Esophagus squamous epithelium (tissue), 4 donors: ENCODE data around the gene MIF4GD.

ENCODE experiments used
- POLR2A ChIP-seq, 4 donors: fragments of 450-650 bp; IDR thresholded peaks; one replicate each; pipeline ENCODE4 v1.6.1; 2017; ENCODE audit warnings: antibody characterized with exemption in 4 of 4, mild to moderate bottlenecking in 4 of 4, moderate library complexity in 3 of 4
- TF ChIP-seq, protein P1 (sequence below), 6 experiments: fragments of 450-650 bp in 4 of 6; fragments of 200-600 bp in 2 of 6; sonication (generic) in 2 of 6; IDR thresholded peaks; one replicate each; pipeline ENCODE4 v1.5.1; 2016 to 2019; ENCODE audit warnings: antibody characterized with exemption in 6 of 6, mild to moderate bottlenecking in 4 of 6, moderate library complexity in 4 of 6

GRCh38 chr17:75237100-75238014 lies 33.7 kb downstream of the MIF4GD start:
- TF ChIP-seq, protein P1, sequence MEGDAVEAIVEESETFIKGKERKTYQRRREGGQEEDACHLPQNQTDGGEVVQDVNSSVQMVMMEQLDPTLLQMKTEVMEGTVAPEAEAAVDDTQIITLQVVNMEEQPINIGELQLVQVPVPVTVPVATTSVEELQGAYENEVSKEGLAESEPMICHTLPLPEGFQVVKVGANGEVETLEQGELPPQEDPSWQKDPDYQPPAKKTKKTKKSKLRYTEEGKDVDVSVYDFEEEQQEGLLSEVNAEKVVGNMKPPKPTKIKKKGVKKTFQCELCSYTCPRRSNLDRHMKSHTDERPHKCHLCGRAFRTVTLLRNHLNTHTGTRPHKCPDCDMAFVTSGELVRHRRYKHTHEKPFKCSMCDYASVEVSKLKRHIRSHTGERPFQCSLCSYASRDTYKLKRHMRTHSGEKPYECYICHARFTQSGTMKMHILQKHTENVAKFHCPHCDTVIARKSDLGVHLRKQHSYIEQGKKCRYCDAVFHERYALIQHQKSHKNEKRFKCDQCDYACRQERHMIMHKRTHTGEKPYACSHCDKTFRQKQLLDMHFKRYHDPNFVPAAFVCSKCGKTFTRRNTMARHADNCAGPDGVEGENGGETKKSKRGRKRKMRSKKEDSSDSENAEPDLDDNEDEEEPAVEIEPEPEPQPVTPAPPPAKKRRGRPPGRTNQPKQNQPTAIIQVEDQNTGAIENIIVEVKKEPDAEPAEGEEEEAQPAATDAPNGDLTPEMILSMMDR (IDR thresholded peaks at IDR 0.05): no peak
- TF ChIP-seq POLR2A (IDR thresholded peaks at IDR 0.05): no peak
